HG03439 (cell line): ENCODE results near the gene OPN1LW.
"Not testable (repeated sequence)": the region's sequence is repeated elsewhere in the genome, so short reads cannot be mapped to it uniquely, and the experiment has no call there.

Experiments used
- ATAC-seq: cut with Tn5 transposase; IDR thresholded peaks from one replicate; pipeline ENCODE4 v1.9.1; 2021; ENCODE audit warnings: mild to moderate bottlenecking, moderate library complexity; ENCODE audit not compliant: unreplicated experiment

OPN1LW gene

DNA sequence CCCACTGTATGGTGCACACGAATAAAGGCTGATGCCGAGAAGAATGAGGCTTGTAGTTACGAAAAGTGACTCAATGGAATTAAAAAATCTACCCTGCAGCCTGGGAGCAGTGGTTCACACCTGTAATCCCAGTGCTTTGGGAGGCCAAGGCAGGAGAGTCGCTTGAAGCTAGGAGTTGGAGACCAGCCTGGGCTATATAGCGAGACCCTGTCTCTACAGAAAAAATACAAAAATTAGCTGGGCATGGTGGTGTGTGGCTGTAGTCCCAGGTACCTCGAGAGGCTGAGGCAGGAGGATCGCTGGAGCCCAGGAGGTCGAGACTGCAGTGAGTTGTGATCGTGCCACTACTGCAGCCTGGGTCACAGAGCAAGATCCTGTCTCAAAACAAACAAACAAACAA is 11.7 kb upstream of the OPN1LW start:
- no peak for ATAC-seq

DNA sequence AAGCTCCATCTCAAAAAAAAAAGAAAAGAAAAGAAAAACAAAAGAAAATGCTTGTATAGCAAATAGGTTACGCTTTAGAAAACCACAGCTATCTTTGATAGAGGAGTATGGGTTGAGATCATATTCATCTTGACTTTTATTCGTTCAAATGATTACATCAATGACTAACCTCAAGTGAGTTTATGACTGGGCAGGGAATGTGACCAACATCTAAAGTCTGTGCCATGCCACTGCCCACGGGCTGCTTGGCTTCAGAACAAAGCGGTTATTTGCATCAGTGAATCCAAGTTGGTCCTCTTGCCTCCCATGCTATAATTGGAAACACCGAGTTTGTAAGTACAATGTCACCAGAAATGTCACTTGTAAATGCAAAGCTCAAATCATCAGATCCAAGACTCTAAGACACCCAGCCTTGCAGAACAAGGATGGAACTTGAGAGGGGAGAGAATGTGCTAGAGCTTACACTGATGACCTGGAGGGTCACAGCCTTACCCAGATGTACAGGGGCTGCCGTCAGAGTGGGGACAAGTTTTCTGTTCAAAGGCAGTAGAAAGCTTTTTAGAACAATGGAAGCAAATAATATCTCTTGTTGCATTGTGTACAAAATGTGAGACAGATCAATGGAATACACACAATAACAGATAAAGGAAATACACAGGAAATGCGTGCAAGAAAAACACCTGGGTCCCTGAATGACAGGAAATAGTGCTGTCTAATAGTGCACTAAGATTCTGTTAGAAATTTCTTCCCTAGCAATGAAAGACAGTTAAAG is 8.4 kb upstream of the OPN1LW start:
- no peak for ATAC-seq

DNA sequence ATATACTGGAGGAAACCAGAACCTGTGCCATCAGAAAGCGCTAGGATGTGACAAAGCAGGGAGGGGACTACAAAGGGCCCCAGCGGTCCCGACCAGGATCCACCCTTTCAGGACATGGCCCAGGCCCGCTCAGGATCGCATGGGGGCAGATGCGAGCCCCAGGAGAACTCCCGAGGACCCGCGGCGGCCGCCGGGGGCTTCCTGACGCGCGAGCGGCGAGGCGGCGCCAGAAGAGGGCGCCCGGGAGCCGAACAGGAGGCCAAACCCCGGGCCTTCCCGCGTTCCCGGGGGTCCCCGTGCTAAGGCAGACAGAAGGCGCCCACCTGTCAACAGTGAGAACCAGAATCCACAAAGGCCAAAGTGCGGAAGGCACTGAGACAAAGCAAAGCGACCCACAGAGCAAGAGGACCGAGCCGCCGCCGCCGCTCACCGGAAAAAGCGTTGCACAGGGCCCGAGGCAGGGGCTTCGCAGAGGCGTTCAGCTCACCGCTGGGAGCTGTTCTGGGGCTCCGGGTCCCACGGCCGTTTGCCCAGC is 7.3 kb upstream of the OPN1LW start:
- ATAC-seq, result no peak

- no peak for ATAC-seq
These were observed 5.2 kb upstream of the OPN1LW start for GRCh38 chrX:154138857-154139256.

DNA sequence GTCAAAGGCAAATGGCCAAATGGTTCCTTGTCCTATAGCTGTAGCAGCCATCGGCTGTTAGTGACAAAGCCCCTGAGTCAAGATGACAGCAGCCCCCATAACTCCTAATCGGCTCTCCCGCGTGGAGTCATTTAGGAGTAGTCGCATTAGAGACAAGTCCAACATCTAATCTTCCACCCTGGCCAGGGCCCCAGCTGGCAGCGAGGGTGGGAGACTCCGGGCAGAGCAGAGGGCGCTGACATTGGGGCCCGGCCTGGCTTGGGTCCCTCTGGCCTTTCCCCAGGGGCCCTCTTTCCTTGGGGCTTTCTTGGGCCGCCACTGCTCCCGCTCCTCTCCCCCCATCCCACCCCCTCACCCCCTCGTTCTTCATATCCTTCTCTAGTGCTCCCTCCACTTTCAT is 3.8 kb upstream of the OPN1LW start:
- ATAC-seq, result no peak

GRCh38 chrX:154140742-154141141 is 3.3 kb upstream of the OPN1LW start:
- no peak for ATAC-seq

- ATAC-seq, result no peak
These were observed 1.7 kb upstream of the OPN1LW start for GRCh38 chrX:154142386-154142785.

GRCh38 chrX:154142950-154143745 is 895 bp upstream of the OPN1LW start:
- no peak for ATAC-seq

DNA sequence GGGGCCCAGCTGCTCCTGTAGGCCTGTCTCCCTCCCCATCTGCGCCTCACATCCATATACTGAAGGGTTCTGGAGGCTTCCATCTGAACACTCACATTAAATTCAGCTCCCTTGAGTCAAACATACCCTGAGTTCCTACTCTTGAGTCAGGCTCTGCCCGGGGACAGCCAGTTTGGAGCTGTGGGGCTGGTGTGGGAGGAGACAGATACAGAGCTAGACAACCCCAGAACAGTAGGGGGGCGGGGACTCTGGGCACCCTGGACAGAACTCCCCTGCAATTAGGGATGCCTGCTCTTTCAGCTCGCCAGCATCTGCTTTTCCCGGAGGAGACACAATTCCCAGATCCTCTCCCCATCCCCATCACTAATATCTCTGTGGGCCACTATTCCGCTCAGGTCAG is 7.0 kb downstream of the OPN1LW start:
- not testable (repeated sequence) for ATAC-seq

GRCh38 chrX:154156221-154156620 is 12.2 kb downstream of the OPN1LW start:
- ATAC-seq, result not testable (repeated sequence)

DNA sequence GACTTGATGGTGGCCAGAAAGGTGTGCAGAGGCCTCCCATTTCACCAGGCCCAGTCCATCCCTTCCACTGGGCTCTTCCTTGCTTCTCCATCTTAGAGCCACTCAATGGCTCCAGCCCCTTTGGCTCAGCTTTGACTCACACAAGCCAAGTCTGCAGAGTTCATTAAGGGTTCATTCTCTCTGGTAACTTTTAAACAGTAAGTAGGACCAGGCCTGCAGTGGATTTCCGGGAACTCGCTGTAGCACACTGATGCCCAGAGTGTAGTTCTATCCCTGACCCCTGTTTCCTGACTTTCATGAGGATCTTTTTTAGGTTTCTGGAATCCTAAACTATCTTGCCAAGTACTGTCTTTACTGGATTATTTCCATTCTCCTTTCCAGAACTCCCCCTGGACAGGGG is 13.2 kb downstream of the OPN1LW start:
- ATAC-seq, result not testable (repeated sequence)

- ATAC-seq, result not testable (repeated sequence)
These were observed 15.3 kb downstream of the OPN1LW start for GRCh38 chrX:154159345-154159744.

DNA sequence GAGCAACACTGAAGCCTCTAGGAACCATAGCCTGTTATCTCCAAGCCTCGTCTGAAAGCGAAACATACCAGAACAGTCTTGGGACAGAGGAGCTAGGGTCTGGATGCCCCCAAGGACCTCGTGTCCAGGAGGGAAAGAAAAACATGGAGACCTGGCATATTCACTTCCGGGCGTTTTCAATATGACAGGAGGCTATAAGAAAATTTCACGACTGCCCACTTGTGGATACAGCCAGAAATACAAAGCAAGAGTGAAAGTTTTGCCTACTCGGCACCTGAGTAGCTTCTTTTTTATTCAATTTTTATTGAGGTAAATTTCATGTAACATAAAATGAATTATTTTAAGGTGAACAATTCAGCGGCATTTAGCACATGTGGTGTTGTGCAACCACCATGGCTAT is 20.9 kb downstream of the OPN1LW start:
- ATAC-seq, result not testable (repeated sequence)

GRCh38 chrX:154168384-154168783 is 24.3 kb downstream of the OPN1LW start:
- ATAC-seq, result not testable (repeated sequence)

DNA sequence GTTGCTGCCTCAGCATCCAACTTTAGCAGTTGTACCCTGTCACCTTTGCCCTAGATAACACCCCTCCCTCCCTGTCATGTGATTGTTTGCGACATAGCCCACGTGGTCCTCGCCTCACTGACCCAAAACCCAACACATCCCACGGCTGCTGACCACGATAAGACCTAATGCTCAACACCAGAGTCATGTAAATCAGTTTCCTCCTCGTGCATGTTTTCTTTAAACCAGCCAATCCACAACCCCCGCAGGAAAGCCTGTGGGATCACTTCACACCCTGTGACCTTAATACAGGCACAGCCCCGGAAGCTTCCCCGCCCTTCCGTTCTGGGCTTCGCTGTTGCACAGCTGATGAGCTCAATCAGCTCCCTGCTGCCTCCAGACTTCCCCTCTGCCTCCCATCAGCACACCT is 28.5 kb downstream of the OPN1LW start:
- peak; percentile 59 for ATAC-seq

DNA sequence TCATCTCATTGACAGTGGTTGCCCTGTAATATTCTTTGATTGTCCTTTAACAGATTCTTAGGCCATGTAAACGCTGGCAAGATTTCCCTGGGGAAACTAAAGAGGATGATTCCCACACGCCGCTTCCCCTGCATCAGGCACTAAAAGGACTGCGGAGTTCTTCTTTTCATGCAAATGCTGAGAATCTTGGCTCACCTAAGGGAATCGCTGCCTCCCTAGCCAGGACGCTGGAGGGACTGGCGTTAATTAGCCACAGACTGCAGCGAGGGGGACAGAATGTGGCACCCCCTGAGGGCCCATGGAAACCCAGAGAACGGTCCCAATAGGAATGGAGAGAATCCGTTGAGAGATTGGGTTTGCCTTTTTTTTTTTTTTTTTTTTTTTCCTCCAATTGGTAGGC is 30.3 kb downstream of the OPN1LW start:
- not testable (repeated sequence) for ATAC-seq

- not testable (repeated sequence) for ATAC-seq
These were observed 38.3 kb downstream of the OPN1LW start, which contains the start of gene OPN1MW for GRCh38 chrX:154182296-154182695. OPN1MW (plus strand) TSS chrX:154182596; CDS start chrX:154182678, 82 bp downstream.

GRCh38 chrX:154183794-154184193 is 39.8 kb downstream of the OPN1LW start:
- not testable (repeated sequence) for ATAC-seq

DNA sequence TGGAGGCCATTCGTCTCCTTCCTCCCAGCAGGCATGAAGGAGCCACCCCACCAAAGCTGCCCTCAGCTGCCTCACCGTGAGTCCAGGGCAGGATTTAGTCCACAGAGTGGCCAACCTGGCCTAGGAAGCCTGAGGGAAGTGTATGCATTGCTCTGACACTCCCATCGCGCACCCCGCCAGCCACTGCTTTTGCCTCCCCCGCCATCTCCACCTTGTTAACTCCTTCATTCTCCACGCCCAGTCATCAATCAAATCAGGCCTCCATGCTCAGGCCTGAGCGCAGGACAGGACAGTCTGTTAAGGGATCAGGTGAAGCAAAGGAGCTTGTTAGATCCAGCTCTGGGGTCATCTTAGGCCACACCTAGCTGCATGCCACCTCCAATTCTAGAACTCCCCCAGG is 48.8 kb downstream of the OPN1LW start:
- not testable (repeated sequence) for ATAC-seq

GRCh38 chrX:154194316-154194715 is 50.3 kb downstream of the OPN1LW start:
- ATAC-seq, result not testable (repeated sequence)

GRCh38 chrX:154196466-154196865 is 52.4 kb downstream of the OPN1LW start:
- ATAC-seq, result not testable (repeated sequence)
